Mesodermal cell (in vitro differentiated cells): ENCODE measurements around the gene OLFM2.
"Not testable (repeated sequence)": the region's sequence is repeated elsewhere in the genome, so short reads cannot be mapped to it uniquely, and the experiment has no call there.

Experiments
- H3K27ac ChIP-seq: 2 replicates; pipeline ENCODE4 v1.7.0; 2013; ENCODE audit warnings: mild to moderate bottlenecking, low read depth, low read length, moderate library complexity; ENCODE audit not compliant: severe bottlenecking
- H3K36me3 ChIP-seq: 2 replicates; pipeline ENCODE4 v1.7.1; 2013; ENCODE audit warnings: mild to moderate bottlenecking, low read length, moderate library complexity; ENCODE audit not compliant: control insufficient read depth, insufficient read depth
- H3K4me1 ChIP-seq: one replicate; pipeline ENCODE4 v1.7.1; 2013; ENCODE audit warnings: mild to moderate bottlenecking, low read length; ENCODE audit not compliant: insufficient read depth, control insufficient read depth, poor library complexity, severe bottlenecking
- H3K4me3 ChIP-seq: 2 replicates; pipeline ENCODE4 v1.7.0; 2013; ENCODE audit warnings: low read length, control low read depth, mild to moderate bottlenecking; ENCODE audit not compliant: insufficient read depth, poor library complexity, severe bottlenecking; ENCODE audit errors: extremely low read depth
- H3K9me3 ChIP-seq: 2 replicates; pipeline ENCODE4 v1.7.1; 2013; ENCODE audit warnings: mild to moderate bottlenecking, low read length, moderate library complexity; ENCODE audit not compliant: control insufficient read depth
- WGBS, 2 experiments: methylation state at CpG; one replicate each; pipeline ENCODE4 v1.1.5; 2013; ENCODE audit warnings: missing lambda C conversion rate in 2 of 2; ENCODE audit not compliant: insufficient coverage in 2 of 2; 5-methylcytosine and 5-hydroxymethylcytosine counted together

OLFM2 gene

GRCh38 chr19:9962623-9963290, 26.4 kb upstream of the OLFM2 start:
- WGBS, 2 experiments = 37 to 44% methylated on average over 3 to 5 of the region's 7 CpGs
- H3K4me3 ChIP-seq = no peak overlapping the region
- H3K36me3 ChIP-seq = no peaks in the 10 kb centered on the region
- no peaks in the 10 kb centered on the region for H3K9me3 ChIP-seq
- H3K4me1 ChIP-seq = no peaks in the 10 kb centered on the region
- H3K27ac ChIP-seq = no peak overlapping the region

- no peaks in the 10 kb centered on the region for H3K36me3 ChIP-seq
- WGBS, 2 experiments = 100% methylated on average over 1 of the region's 4 CpGs; no CpG with 5 or more reads in 1 of the 2 experiments
- H3K27ac ChIP-seq = no peak overlapping the region
- no peaks in the 10 kb centered on the region for H3K9me3 ChIP-seq
- H3K4me1 ChIP-seq = no peaks in the 10 kb centered on the region
- H3K4me3 ChIP-seq = no peak overlapping the region
These were observed 24.8 kb upstream of the OLFM2 start for GRCh38 chr19:9961103-9961502.

GRCh38 chr19:9958379-9958821, 22.1 kb upstream of the OLFM2 start:
- no peak overlapping the region for H3K4me3 ChIP-seq
- H3K36me3 ChIP-seq = no peaks in the 10 kb centered on the region
- H3K9me3 ChIP-seq = no peaks in the 10 kb centered on the region
- 100% methylated on average over 1 of the region's 1 CpG for WGBS, 2 experiments
- H3K27ac ChIP-seq = no peak overlapping the region
- no peaks in the 10 kb centered on the region for H3K4me1 ChIP-seq

GRCh38 chr19:9956956-9957355, 20.6 kb upstream of the OLFM2 start:
- H3K4me1 ChIP-seq = no peaks in the 10 kb centered on the region
- no peaks in the 10 kb centered on the region for H3K36me3 ChIP-seq
- H3K4me3 ChIP-seq = no peak overlapping the region
- H3K9me3 ChIP-seq = no peaks in the 10 kb centered on the region
- WGBS, 2 experiments = 80% methylated on average over 2 to 3 of the region's 3 CpGs
- no peak overlapping the region for H3K27ac ChIP-seq

GRCh38 chr19:9953802-9954542, 17.7 kb upstream of the OLFM2 start:
- Histone ChIP-seq H3K27ac (no peak overlapping the region), H3K36me3 (no peaks in the 10 kb centered on the region), H3K4me1 (no peaks in the 10 kb centered on the region), H3K4me3 (no peak overlapping the region), H3K9me3 (no peaks in the 10 kb centered on the region)
- WGBS, 2 experiments = 87 to 91% methylated on average over 12 to 13 of the region's 18 CpGs

GRCh38 chr19:9952276-9952675, 16.0 kb upstream of the OLFM2 start:
- H3K9me3 ChIP-seq = no peaks in the 10 kb centered on the region
- H3K27ac ChIP-seq = no peak overlapping the region
- no peaks in the 10 kb centered on the region for H3K36me3 ChIP-seq
- no peak overlapping the region for H3K4me3 ChIP-seq
- no peaks in the 10 kb centered on the region for H3K4me1 ChIP-seq
- WGBS, 2 experiments = 53 to 60% methylated on average over 5 of the region's 5 CpGs

- Histone ChIP-seq H3K36me3 (no peaks in the 10 kb centered on the region), H3K27ac (no peak overlapping the region), H3K4me3 (no peak overlapping the region), H3K9me3 (no peaks in the 10 kb centered on the region), H3K4me1 (peaks cover 8% of the 10 kb centered on the region)
- 74 to 93% methylated on average over 3 of the region's 4 CpGs for WGBS, 2 experiments
These were observed 11.1 kb upstream of the OLFM2 start for GRCh38 chr19:9947441-9947840.

- H3K4me3 ChIP-seq = not testable (repeated sequence)
These were observed 10.3 kb upstream of the OLFM2 start for GRCh38 chr19:9946528-9947125.

GRCh38 chr19:9945319-9945966, 9.1 kb upstream of the OLFM2 start:
- H3K36me3 ChIP-seq = no peaks in the 10 kb centered on the region
- H3K4me1 ChIP-seq = peaks cover 8% of the 10 kb centered on the region
- 40 to 43% methylated on average over 17 of the region's 18 CpGs for WGBS, 2 experiments
- no peak overlapping the region for H3K4me3 ChIP-seq
- H3K27ac ChIP-seq = peak overlapping the region; percentile 83
- no peaks in the 10 kb centered on the region for H3K9me3 ChIP-seq

More at GRCh38 chr19:9946528-9947125, 10.3 kb upstream of the OLFM2 start:
- H3K27ac ChIP-seq, H3K36me3 ChIP-seq, H3K9me3 ChIP-seq, H3K4me1 ChIP-seq: not testable (repeated sequence)
- 82 to 95% methylated on average over 6 to 7 of the region's 7 CpGs for WGBS, 2 experiments

- Histone ChIP-seq H3K36me3 (no peaks in the 10 kb centered on the region), H3K9me3 (no peaks in the 10 kb centered on the region), H3K4me3 (no peak overlapping the region), H3K4me1 (peaks cover 8% of the 10 kb centered on the region), H3K27ac (no peak overlapping the region)
- 92 to 98% methylated on average over 5 of the region's 6 CpGs for WGBS, 2 experiments
These were observed 7.4 kb upstream of the OLFM2 start for GRCh38 chr19:9943744-9944143.
